ENCODE data around the gene ADAMTS2. TPM values are rescaled to one million over a fixed set of nuclear protein-coding genes. Genes with fewer than 3 reads are reported as not detected.

ADAMTS2 gene
- total and polyA plus RNA-seq, 2 of the 4 experiments (the other 2 are of a cell fraction) = 19.0 to 58.8 TPM

GRCh38 chr5:179238628-179238970 is 106.7 kb downstream of the ADAMTS2 start:
- H3K27ac ChIP-seq (ENCODE audit: insufficient read depth, low read length) = no peak overlapping the region
- POLR2A ChIA-PET (ENCODE audit: unreplicated experiment) = no interaction called here
- no peak overlapping the region for H3K9ac ChIP-seq (ENCODE audit: low read depth, low read length)
- no CpG with 5 or more reads among the region's 8 CpGs for WGBS, 2 experiments (ENCODE audit: extremely low coverage in 2 of 2, insufficient read length in 1 of 2)
- H2AFZ ChIP-seq (replicated peaks; ENCODE audit: low read length, poor library complexity) = no peak overlapping the region
- H4K8ac ChIP-seq (ENCODE audit: low read depth in 2 of 2, low read length in 2 of 2) = no peak overlapping the region
- peaks cover 5% of the 10 kb centered on the region for H4K20me1 ChIP-seq (ENCODE audit: insufficient read depth, low read length)
- no peak overlapping the region for H3K56ac ChIP-seq (ENCODE audit: extremely low read depth, insufficient read depth, low read length)
- H2BK15ac ChIP-seq (ENCODE audit: low read depth, low read length) = no peak overlapping the region
- intact Hi-C loops (cut with micrococcal nuclease) (no loop called here), in situ Hi-C loops (cut with MboI; ENCODE audit: low sequenced_read_pairs) (no loop called here), dilution Hi-C loops (cut with HindIII; ENCODE audit: low sequenced_read_pairs, unreplicated experiment) (no loop called here)
- no peak overlapping the region for H3K4ac ChIP-seq (ENCODE audit: low read depth, low read length)
- no peak overlapping the region for H3K23ac ChIP-seq (ENCODE audit: low read depth, low read length)
- no peak for TF ChIP-seq CHD1 (IDR thresholded peaks at IDR 0.05; ENCODE audit: low read depth, low read length)
- TF ChIP-seq ELK1 (IDR thresholded peaks at IDR 0.05; ENCODE audit: borderline replicate concordance, low read depth, low read length) = no peak
- TF ChIP-seq SMC3 (IDR thresholded peaks at IDR 0.05; ENCODE audit: low read depth, low read length) = no peak
- TF ChIP-seq CTCF (conservative IDR thresholded peaks at IDR 0.05; ENCODE audit: low read depth, low read length) = no peak
- no peak for TF ChIP-seq MAFK (IDR thresholded peaks at IDR 0.05; ENCODE audit: low read depth, low read length)
- no peak for TF ChIP-seq BHLHE40 (IDR thresholded peaks at IDR 0.05; ENCODE audit: low read depth, low read length)
- no peak for TF ChIP-seq FOS (IDR thresholded peaks at IDR 0.05; ENCODE audit: low read depth, low read length)
- no peak for TF ChIP-seq MXI1 (IDR thresholded peaks at IDR 0.05; ENCODE audit: borderline replicate concordance, low read depth, low read length)
- TF ChIP-seq USF2 (IDR thresholded peaks at IDR 0.05; ENCODE audit: low read depth, low read length) = no peak
- no peak for TF ChIP-seq RFX5 (IDR thresholded peaks at IDR 0.05; ENCODE audit: low read depth, low read length)
- TF ChIP-seq MAZ (IDR thresholded peaks at IDR 0.05; ENCODE audit: borderline replicate concordance, low read depth, low read length) = no peak
- no peak for TF ChIP-seq RCOR1 (IDR thresholded peaks at IDR 0.05; ENCODE audit: insufficient replicate concordance, low read length)
- TF ChIP-seq CEBPB (IDR thresholded peaks at IDR 0.05; ENCODE audit: low read depth, low read length) = no peak
- no peak for TF ChIP-seq NFE2L2 (IDR thresholded peaks at IDR 0.05; ENCODE audit: low read depth, low read length)
- TF ChIP-seq POLR2A (IDR thresholded peaks at IDR 0.05; ENCODE audit: low read depth, low read length) = no peak
- no peak for TF ChIP-seq RAD21 (IDR thresholded peaks at IDR 0.05; ENCODE audit: low read length)
- no peak overlapping the region for H2BK120ac ChIP-seq (ENCODE audit: low read depth, low read length)
- peaks cover 7% of the 10 kb centered on the region for H3K4me1 ChIP-seq (ENCODE audit: control insufficient read depth, insufficient read depth, low read length)
- no peak overlapping the region for H3K4me2 ChIP-seq (ENCODE audit: low read depth, low read length)
- H3K36me3 ChIP-seq (ENCODE audit: control insufficient read depth, insufficient read depth, low read length) = peaks cover 7% of the 10 kb centered on the region; the same call in 1 of the 2 replicates
- H3K9me1 ChIP-seq (ENCODE audit: insufficient read depth, low read length) = peaks cover 5% of the 10 kb centered on the region; the same call in 1 of the 2 replicates
- no peak overlapping the region for H2AK5ac ChIP-seq (ENCODE audit: low read depth, low read length)
- H3K14ac ChIP-seq (replicated peaks; ENCODE audit: low read depth, low read length) = no peak overlapping the region
- H3K79me1 ChIP-seq (ENCODE audit: low read depth in 1 of 2, low read length in 2 of 2) = peaks cover 36 to 70% of the 10 kb centered on the region in 2 experiments
- no peak overlapping the region for H4K91ac ChIP-seq (ENCODE audit: insufficient read depth, low read depth, low read length)
- BruUV-seq (replicated peaks) = no TSS peak
- H2BK20ac ChIP-seq (ENCODE audit: low read depth, low read length) = no peak overlapping the region
- no peak for ATAC-seq (ENCODE audit: low read depth)
- no peak overlapping the region for H2AK9ac ChIP-seq (replicated peaks; ENCODE audit: low read depth, low read length, poor library complexity)
- no peak overlapping the region for H4K5ac ChIP-seq (ENCODE audit: low read depth, low read length)
- H3K9me3 ChIP-seq (ENCODE audit: control insufficient read depth, insufficient read depth, low read length) = peaks cover 5% of the 10 kb centered on the region; the same call in 1 of the 2 replicates
- H3K27me3 ChIP-seq (ENCODE audit: control insufficient read depth, insufficient read depth, low read length) = no peaks in the 10 kb centered on the region
- CTCF ChIA-PET = no interaction called here
- no peak overlapping the region for H2BK5ac ChIP-seq (ENCODE audit: low read depth, low read length, poor library complexity, severe bottlenecking)
- no peak for DNase-seq
- no peak overlapping the region for H3K4me3 ChIP-seq (ENCODE audit: insufficient read depth, low read depth, low read length)
- H3K18ac ChIP-seq (ENCODE audit: low read depth, low read length) = no peak overlapping the region
